Activated T-cell treated with anti-CD3 and anti-CD28 coated beads for 1 hour (primary cell): Measurements from ENCODE around the gene ADM2.

Experiments used
- DNase-seq: peaks from one replicate; pipeline ENCODE4 v3.0.0-alpha.2; 2020; ENCODE audit warnings: low read depth

The ADM2 gene

GRCh38 chr22:50467773-50468440, 13.4 kb upstream of the ADM2 start:
- DNase-seq: no peak

GRCh38 chr22:50468626-50469025, 12.7 kb upstream of the ADM2 start:
- no peak for DNase-seq

- peak; percentile 95 for DNase-seq
Measured at GRCh38 chr22:50469377-50470305, 11.7 kb upstream of the ADM2 start.

- DNase-seq: no peak
Measured at GRCh38 chr22:50470491-50470890, 10.9 kb upstream of the ADM2 start.

GRCh38 chr22:50471197-50471847, 10.0 kb upstream of the ADM2 start:
- DNase-seq: no peak

- no peak for DNase-seq
Measured at GRCh38 chr22:50471962-50472361, 9.4 kb upstream of the ADM2 start.

GRCh38 chr22:50473088-50473487, 8.3 kb upstream of the ADM2 start:
- peak; percentile 31 for DNase-seq

- DNase-seq: no peak
Measured at GRCh38 chr22:50473855-50474671, 7.3 kb upstream of the ADM2 start.

GRCh38 chr22:50474710-50475651, 6.4 kb upstream of the ADM2 start, which contains the start of gene SBF1:
TSS of gene SBF1 (minus strand) at chr22:50475035. CDS start at chr22:50474840, 195 bp downstream.
- peak; percentile 83 for DNase-seq

GRCh38 chr22:50475652-50476002, 5.7 kb upstream of the ADM2 start:
- DNase-seq: no peak

- no peak for DNase-seq
Measured at GRCh38 chr22:50476868-50477267, 4.5 kb upstream of the ADM2 start.

GRCh38 chr22:50477923-50478322, 3.4 kb upstream of the ADM2 start:
- DNase-seq: no peak

- DNase-seq: no peak
Measured at GRCh38 chr22:50479721-50480120, 1.6 kb upstream of the ADM2 start.

- DNase-seq: no peak
Measured at GRCh38 chr22:50481045-50481439, 301 bp upstream of the ADM2 start.

- DNase-seq: no peak
Measured at GRCh38 chr22:50482107-50483074, 1.0 kb downstream of the ADM2 start.

GRCh38 chr22:50483106-50483505, 1.8 kb downstream of the ADM2 start:
- no peak for DNase-seq

GRCh38 chr22:50483556-50483955, 2.2 kb downstream of the ADM2 start:
- no peak for DNase-seq

GRCh38 chr22:50483977-50484853, 2.9 kb downstream of the ADM2 start:
- no peak for DNase-seq
